HG02884 (cell line): ENCODE measurements around the gene PIGA.
"Not testable (repeated sequence)": the region's sequence is repeated elsewhere in the genome, so short reads cannot be mapped to it uniquely, and the experiment has no call there.

ENCODE experiments used
- ATAC-seq: cut with Tn5 transposase; IDR thresholded peaks from one replicate; pipeline ENCODE4 v1.9.1; 2021; ENCODE audit warnings: mild to moderate bottlenecking, moderate library complexity; ENCODE audit not compliant: unreplicated experiment

PIGA gene

DNA sequence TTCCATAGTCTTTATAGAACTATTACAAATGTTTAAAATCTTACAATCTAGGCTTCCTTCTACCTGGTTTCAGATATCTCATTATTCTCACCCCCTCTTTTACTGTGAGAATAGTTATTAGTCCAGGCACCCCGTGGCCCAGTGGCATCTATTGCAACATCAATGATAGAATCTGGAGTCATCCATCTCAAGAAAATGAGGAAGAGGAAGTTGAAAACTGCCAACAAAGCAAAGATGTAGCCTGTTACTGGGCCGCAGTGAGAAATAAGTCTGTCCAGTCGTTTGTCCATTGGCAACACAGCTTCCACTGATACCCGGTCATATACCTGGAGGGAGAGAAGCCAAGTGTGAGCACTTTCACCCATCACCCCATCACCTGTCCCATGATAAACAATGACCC, 13.9 kb downstream of the PIGA start:
- ATAC-seq, result no peak

DNA sequence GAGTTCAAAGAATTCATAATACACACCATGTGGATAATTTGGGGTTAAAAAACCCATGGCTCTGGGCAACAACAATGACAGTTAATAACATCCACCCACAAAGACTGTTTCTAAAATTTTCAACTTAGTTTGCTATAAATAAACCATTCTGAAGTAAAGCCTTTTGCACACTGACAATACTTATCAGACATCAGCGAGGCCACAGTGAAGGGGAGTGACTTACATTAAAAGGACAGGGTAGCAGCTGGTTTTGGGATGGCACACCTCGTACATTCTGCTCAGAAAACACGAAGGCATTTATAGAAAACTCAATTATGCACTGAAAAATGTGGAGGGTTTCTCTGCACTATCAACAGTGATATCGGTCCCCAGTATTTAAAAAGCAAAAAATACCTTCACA, 15.0 kb downstream of the PIGA start:
- no peak for ATAC-seq

- ATAC-seq, result no peak
Measured at GRCh38 chrX:15319075-15319474, 16.2 kb downstream of the PIGA start.

GRCh38 chrX:15315509-15315908, 19.8 kb downstream of the PIGA start, which contains the start of gene ASB11:
Gene ASB11 (minus strand): TSS chrX:15315640. CDS start chrX:15315605, 35 bp downstream.
- no peak for ATAC-seq

- ATAC-seq, result no peak
Measured at GRCh38 chrX:15314472-15314871, 20.9 kb downstream of the PIGA start.

- no peak for ATAC-seq
Measured at GRCh38 chrX:15311119-15311518, 24.2 kb downstream of the PIGA start.

DNA sequence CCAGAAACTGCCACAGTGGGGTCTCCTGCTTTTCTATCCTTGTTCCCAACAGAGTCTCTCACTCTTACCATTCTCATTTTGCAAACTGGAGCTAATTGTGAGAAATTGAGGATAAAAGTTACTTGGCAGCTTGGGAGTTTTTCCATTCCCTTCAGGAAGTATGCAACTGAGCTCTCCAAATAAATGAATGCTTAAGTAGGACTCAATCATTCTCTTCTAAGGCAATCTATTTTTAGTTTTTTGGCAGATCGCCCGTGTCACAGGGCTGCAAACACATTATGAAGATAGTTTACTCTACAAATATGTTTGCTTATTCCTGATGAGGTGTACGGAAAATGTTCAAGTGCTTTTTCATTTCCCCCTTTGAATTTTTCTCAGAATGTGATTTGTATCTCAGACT, 25.2 kb downstream of the PIGA start:
- no peak for ATAC-seq

DNA sequence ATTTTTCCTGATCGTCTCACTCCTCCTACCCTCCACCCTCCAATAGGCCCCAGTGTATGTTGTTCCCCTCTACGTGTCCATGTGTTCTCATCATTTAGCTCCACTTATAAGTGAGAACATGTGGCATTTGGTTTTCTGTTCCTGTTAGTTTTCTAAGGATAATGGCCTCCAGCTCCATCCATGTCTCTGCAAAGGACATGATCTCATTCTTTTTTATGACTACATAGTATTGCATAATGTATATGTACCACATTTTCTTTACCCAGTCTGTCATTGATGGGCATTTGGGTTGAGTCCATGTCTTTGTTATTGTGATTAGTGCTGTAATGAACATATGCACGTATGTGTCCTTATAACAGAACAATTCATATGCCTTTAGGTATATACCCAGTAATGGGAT, 29.4 kb downstream of the PIGA start:
- not testable (repeated sequence) for ATAC-seq

- no peak for ATAC-seq
Measured at GRCh38 chrX:15301924-15302323, 33.4 kb downstream of the PIGA start.

- no peak for ATAC-seq
Measured at GRCh38 chrX:15299941-15300851, 35.1 kb downstream of the PIGA start.

GRCh38 chrX:15298780-15299179, 36.5 kb downstream of the PIGA start:
- no peak for ATAC-seq

DNA sequence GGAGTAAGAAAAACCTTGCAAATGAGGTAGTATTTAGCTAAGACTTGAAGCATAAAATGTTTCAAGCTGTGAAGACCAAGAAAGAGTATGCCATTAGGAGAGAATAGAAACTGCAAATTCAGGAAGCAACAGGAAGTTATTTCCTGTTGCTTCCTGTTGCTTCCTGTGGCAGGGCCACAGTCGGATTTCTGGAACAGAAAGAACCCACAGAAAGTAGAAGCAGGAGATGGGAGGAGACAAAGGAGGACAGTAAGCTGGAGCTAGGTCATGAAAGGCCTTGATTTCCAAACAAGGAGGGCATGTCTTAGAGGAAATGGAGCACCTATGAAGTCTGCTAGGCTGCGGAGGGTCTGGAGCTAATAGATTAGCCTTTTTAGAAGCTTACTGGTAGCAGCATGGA, 37.1 kb downstream of the PIGA start:
- no peak for ATAC-seq

- no peak for ATAC-seq
Measured at GRCh38 chrX:15293451-15293850, 41.9 kb downstream of the PIGA start.

- no peak for ATAC-seq
Measured at GRCh38 chrX:15292861-15293260, 42.5 kb downstream of the PIGA start.

GRCh38 chrX:15277604-15278003, 57.7 kb downstream of the PIGA start:
- ATAC-seq, result no peak

DNA sequence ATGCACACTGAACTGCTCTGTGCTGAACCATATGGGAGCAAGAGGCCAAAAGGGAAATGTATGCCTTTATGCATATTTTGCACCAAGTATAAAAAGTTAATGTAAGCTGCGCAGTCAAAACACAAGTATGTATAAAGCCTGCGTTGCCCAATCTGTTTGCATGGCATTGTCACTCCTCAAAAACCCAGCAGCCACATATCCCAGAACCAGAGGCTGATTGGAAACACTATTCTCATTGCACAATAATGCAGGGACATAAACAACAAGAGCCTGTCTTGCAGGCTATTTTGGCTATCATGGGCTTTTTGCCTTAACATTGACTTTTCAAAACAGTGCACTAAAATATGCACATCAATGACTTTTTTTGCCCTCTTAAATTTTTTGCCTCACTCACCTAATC, 60.4 kb downstream of the PIGA start:
- ATAC-seq, result no peak

DNA sequence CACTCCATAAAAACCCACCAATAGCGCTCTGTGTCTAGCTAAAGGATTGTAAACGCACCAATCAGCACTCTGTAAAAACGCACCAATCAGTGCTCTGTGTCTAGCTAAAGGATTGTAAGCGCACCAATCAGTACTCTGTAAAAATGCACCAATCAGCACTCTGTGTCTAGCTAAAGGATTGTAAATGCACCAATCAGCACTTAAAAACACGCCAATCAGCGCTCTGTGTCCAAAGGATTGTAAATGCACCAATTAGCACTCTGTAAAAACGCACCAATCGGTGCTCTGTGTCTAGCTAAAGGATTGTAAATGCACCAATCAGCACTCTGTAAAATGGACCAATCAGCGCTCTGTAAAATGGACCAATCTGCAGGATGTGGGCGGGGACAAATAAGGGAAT, 62.0 kb downstream of the PIGA start:
- not testable (repeated sequence) for ATAC-seq

- no peak for ATAC-seq
Measured at GRCh38 chrX:15271757-15272156, 63.6 kb downstream of the PIGA start.

- no peak for ATAC-seq
Measured at GRCh38 chrX:15269618-15270521, 65.5 kb downstream of the PIGA start, which contains the start of gene ASB9. Gene ASB9 (minus strand): TSS chrX:15270083. CDS start chrX:15269874, 209 bp downstream.
